Measurements from ENCODE around the gene ATRN. TPM values are rescaled to one million over a fixed set of nuclear protein-coding genes. Genes with fewer than 3 reads are reported as not detected.
A peak's percentile ranks its signal among the peaks of the same experiment; 100 is the strongest.

ATRN gene
- total RNA-seq, 1 donor from 2014 or later = 52.0 TPM

DNA sequence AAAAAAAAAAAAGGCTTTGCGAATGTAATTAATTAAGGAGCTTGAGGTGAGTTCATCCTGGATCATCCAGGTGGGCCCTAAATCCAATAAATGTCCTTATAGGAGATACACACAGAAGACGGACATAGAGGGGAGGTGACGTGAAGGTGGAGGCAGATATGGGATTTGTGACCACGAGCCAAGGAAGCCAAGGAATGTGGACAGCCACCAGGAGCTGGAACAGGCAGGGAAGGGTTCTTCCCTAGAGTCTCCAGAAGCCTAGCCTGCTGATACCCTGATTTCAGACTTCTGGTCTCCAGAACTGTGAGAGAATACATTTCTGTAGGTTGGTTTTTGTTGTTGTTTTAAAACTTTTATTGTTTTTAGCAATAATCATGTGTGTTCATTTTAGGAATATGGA is 6.7 kb upstream of the ATRN start:
- no peak for TF ChIP-seq CTCF (IDR thresholded peaks at IDR 0.05)
- Mint-ChIP-seq H3K36me3 (ENCODE audit: low read depth) (no peaks in the 10 kb centered on the region), H3K27ac (ENCODE audit: unreplicated experiment) (no peak overlapping the region), H3K4me1 (ENCODE audit: low read depth) (peaks cover 8% of the 10 kb centered on the region), H3K4me3 (ENCODE audit: unreplicated experiment) (no peak overlapping the region), H3K27me3 (ENCODE audit: low read depth) (peaks cover 15% of the 10 kb centered on the region), H3K9me3 (ENCODE audit: low read depth) (no peaks in the 10 kb centered on the region)
- DNase-seq (ENCODE audit: low spot score) = no peak

- no peak for TF ChIP-seq CTCF (IDR thresholded peaks at IDR 0.05)
- no peaks in the 10 kb centered on the region for H3K9me3 Mint-ChIP-seq (ENCODE audit: low read depth)
- H3K27ac Mint-ChIP-seq (ENCODE audit: unreplicated experiment) = no peak overlapping the region
- no peaks in the 10 kb centered on the region for H3K36me3 Mint-ChIP-seq (ENCODE audit: low read depth)
- H3K4me3 Mint-ChIP-seq (ENCODE audit: unreplicated experiment) = no peak overlapping the region
- peaks cover 10% of the 10 kb centered on the region for H3K4me1 Mint-ChIP-seq (ENCODE audit: low read depth)
- no peak for DNase-seq (ENCODE audit: low spot score)
- peaks cover 15% of the 10 kb centered on the region for H3K27me3 Mint-ChIP-seq (ENCODE audit: low read depth)
Observed at GRCh38 chr20:3465301-3465700, 5.5 kb upstream of the ATRN start.

- H3K9me3 Mint-ChIP-seq (ENCODE audit: low read depth) = no peaks in the 10 kb centered on the region
- H3K4me1 Mint-ChIP-seq (ENCODE audit: low read depth) = peaks cover 29% of the 10 kb centered on the region
- DNase-seq (ENCODE audit: low spot score) = no peak
- H3K4me3 Mint-ChIP-seq (ENCODE audit: unreplicated experiment) = peak overlapping the region; percentile 92
- peaks cover 15% of the 10 kb centered on the region for H3K27me3 Mint-ChIP-seq (ENCODE audit: low read depth)
- H3K36me3 Mint-ChIP-seq (ENCODE audit: low read depth) = no peaks in the 10 kb centered on the region
- H3K27ac Mint-ChIP-seq (ENCODE audit: unreplicated experiment) = peak overlapping the region; percentile 81
- no peak for TF ChIP-seq CTCF (IDR thresholded peaks at IDR 0.05)
Observed at GRCh38 chr20:3470208-3470626, 601 bp upstream of the ATRN start.

GRCh38 chr20:3471397-3472021 is 691 bp downstream of the ATRN start:
- H3K27ac Mint-ChIP-seq (ENCODE audit: unreplicated experiment) = peak overlapping the region; percentile 81
- peaks cover 4% of the 10 kb centered on the region for H3K27me3 Mint-ChIP-seq (ENCODE audit: low read depth)
- DNase-seq (ENCODE audit: low spot score) = no peak
- no peaks in the 10 kb centered on the region for H3K36me3 Mint-ChIP-seq (ENCODE audit: low read depth)
- peaks cover 29% of the 10 kb centered on the region for H3K4me1 Mint-ChIP-seq (ENCODE audit: low read depth)
- no peak for TF ChIP-seq CTCF (IDR thresholded peaks at IDR 0.05)
- H3K9me3 Mint-ChIP-seq (ENCODE audit: low read depth) = no peaks in the 10 kb centered on the region
- peak overlapping the region; percentile 92 for H3K4me3 Mint-ChIP-seq (ENCODE audit: unreplicated experiment)

DNA sequence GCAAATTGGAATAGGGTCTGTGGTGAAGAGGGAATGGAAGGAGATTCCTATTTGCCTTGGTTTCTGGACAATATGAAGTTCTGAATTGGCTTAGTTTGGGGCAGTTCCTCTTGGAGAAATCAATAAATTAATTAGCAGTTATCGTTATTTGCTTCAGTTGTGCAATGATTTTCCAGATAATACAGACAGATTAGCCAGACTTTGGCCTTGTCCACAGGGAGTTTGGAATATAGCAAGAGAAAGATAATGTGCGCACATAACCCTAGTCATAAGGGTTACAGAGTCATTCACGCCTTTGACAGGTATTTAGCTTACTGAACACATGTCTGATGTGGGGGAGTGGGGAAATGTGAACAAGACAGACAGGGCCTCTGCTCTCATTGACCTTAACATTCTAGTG is 1.3 kb downstream of the ATRN start:
- peak overlapping the region; percentile 81 for H3K27ac Mint-ChIP-seq (ENCODE audit: unreplicated experiment)
- no peaks in the 10 kb centered on the region for H3K9me3 Mint-ChIP-seq (ENCODE audit: low read depth)
- no peak for TF ChIP-seq CTCF (IDR thresholded peaks at IDR 0.05)
- H3K27me3 Mint-ChIP-seq (ENCODE audit: low read depth) = no peaks in the 10 kb centered on the region
- peak overlapping the region; percentile 92 for H3K4me3 Mint-ChIP-seq (ENCODE audit: unreplicated experiment)
- H3K36me3 Mint-ChIP-seq (ENCODE audit: low read depth) = no peaks in the 10 kb centered on the region
- peaks cover 29% of the 10 kb centered on the region for H3K4me1 Mint-ChIP-seq (ENCODE audit: low read depth)
- DNase-seq (ENCODE audit: low spot score) = no peak
